ENCODE results near the gene SIN3A. TPM values are rescaled to one million over a fixed set of nuclear protein-coding genes. Genes with fewer than 3 reads are reported as not detected.
A peak's percentile ranks its signal among the peaks of the same experiment; 100 is the strongest.

SIN3A gene
- total and polyA plus RNA-seq, 2 experiments from 2014 or later = 24.3 to 73.0 TPM

- peaks cover 7% of the 10 kb centered on the region; the same call in 2 of the 3 replicates for H3K36me3 Mint-ChIP-seq (ENCODE audit: low read depth)
- TF ChIP-seq ETS1 (IDR thresholded peaks at IDR 0.05) (no peak), CREB1 (CRISPR knock-in tag; IDR thresholded peaks at IDR 0.05; ENCODE audit: low read depth) (no peak), EZH2phosphoT487 (IDR thresholded peaks at IDR 0.05; ENCODE audit: unreplicated experiment) (no peak), POLR2AphosphoS5 (IDR thresholded peaks at IDR 0.05; ENCODE audit: low read depth) (no peak), JUNB (IDR thresholded peaks at IDR 0.05; ENCODE audit: unreplicated experiment) (no peak), REST (IDR thresholded peaks at IDR 0.05; ENCODE audit: unreplicated experiment) (no peak), EZH2 (IDR thresholded peaks at IDR 0.05; ENCODE audit: low read depth, unreplicated experiment) (no peak), NANOG (IDR thresholded peaks at IDR 0.05; ENCODE audit: borderline replicate concordance) (no peak), ZNF331 (CRISPR knock-in tag; IDR thresholded peaks at IDR 0.05; ENCODE audit: low read depth) (no peak), ZNF114 (CRISPR knock-in tag; IDR thresholded peaks at IDR 0.05) (no peak), CTCF (conservative IDR thresholded peaks at IDR 0.05; ENCODE audit: low read depth in 2 of 2) (no peak), ZNF462 (CRISPR knock-in tag; IDR thresholded peaks at IDR 0.05) (no peak), STAT1 (IDR thresholded peaks at IDR 0.05; ENCODE audit: unreplicated experiment) (no peak)
- no peaks in the 10 kb centered on the region for H4K20me1 ChIP-seq (replicated peaks; ENCODE audit: insufficient read depth)
- no peaks in the 10 kb centered on the region for H3K27me3 ChIP-seq (ENCODE audit: insufficient read depth)
- 0 out of 2 replicates have a peak, but pooled peaks cover 11% of the 10 kb centered on the region for H3F3A ChIP-seq (replicated peaks; ENCODE audit: low read depth)
- no peak overlapping the region for H3K4me2 ChIP-seq
- no peaks in the 10 kb centered on the region for H3K79me2 ChIP-seq (replicated peaks; ENCODE audit: insufficient read depth)
- no peak for ATAC-seq
- H3K27me3 Mint-ChIP-seq (ENCODE audit: insufficient read depth, low read depth, poor library complexity) = peaks cover 23% of the 10 kb centered on the region
- H3K36me3 ChIP-seq (ENCODE audit: insufficient read depth) = peaks cover 8% of the 10 kb centered on the region
- peaks cover 36% of the 10 kb centered on the region for H3K4me1 Mint-ChIP-seq
- H3K4me3 Mint-ChIP-seq = no peak overlapping the region
- H3K4me3 ChIP-seq = no peak overlapping the region
- H3K27ac ChIP-seq (ENCODE audit: low read depth) = peak overlapping the region; percentile 78; the same call in 1 of the 2 replicates
- H3K27ac Mint-ChIP-seq = peak overlapping the region; percentile 63
- no peak overlapping the region for H2AFZ ChIP-seq
- no peaks in the 10 kb centered on the region; the same call in 2 of the 3 replicates for H3K9me3 Mint-ChIP-seq
- peaks cover 27% of the 10 kb centered on the region for H3K4me1 ChIP-seq (ENCODE audit: insufficient read depth)
- no peak for DNase-seq (ENCODE audit: low spot score)
- no peaks in the 10 kb centered on the region; the same call in 1 of the 2 replicates for H3K9me2 ChIP-seq (ENCODE audit: insufficient read depth)
These were observed 9.2 kb upstream of the SIN3A start for GRCh38 chr15:75460646-75461045.

Measured in GM23338 (cell line).